Left ventricle myocardium inferior (tissue), 1 donor: Measurements from ENCODE around the gene SKA2. TPM values are rescaled to one million over a fixed set of nuclear protein-coding genes. Genes with fewer than 3 reads are reported as not detected.
A peak's percentile ranks its signal among the peaks of the same experiment; 100 is the strongest.

ENCODE experiments used
- DNase-seq: peaks from one replicate; pipeline ENCODE4 v3.0.0-alpha.2; 2020
- H3K27ac ChIP-seq: fragments of 200-600 bp; replicated peaks from 2 replicates; pipeline ENCODE4 v1.8.0; 2021
- H3K27me3 ChIP-seq: fragments of 200-600 bp; 2 replicates; pipeline ENCODE4 v1.8.0; 2021; ENCODE audit warnings: low read depth
- H3K36me3 ChIP-seq: fragments of 200-600 bp; 2 replicates; pipeline ENCODE4 v1.8.0; 2021
- H3K4me1 ChIP-seq: fragments of 200-600 bp; 2 replicates; pipeline ENCODE4 v1.8.0; 2021
- H3K4me3 ChIP-seq: fragments of 200-600 bp; 2 replicates; pipeline ENCODE4 v1.8.0; 2021; ENCODE audit warnings: mild to moderate bottlenecking, moderate library complexity
- H3K9me3 ChIP-seq: fragments of 200-600 bp; replicated peaks from 2 replicates; pipeline ENCODE4 v1.8.0; 2021
- CTCF ChIP-seq: fragments of 200-600 bp; IDR thresholded peaks from 2 replicates; pipeline ENCODE4 v1.8.0; 2021; ENCODE audit warnings: antibody characterized with exemption, mild to moderate bottlenecking, borderline replicate concordance
- intact Hi-C: fragments of 100-400 bp; cut with micrococcal nuclease; formaldehyde crosslinking; loops from one replicate; pipeline ENCODE4 v1.11.0; 2022
- total RNA-seq: library from RNA; stranded (reverse); fragmentation: NEBNext Ultra II Directional; extraction: Animal tissue kit (Norgen Biotek cat#: 25700); gene quantifications from one replicate; pipeline ENCODE4 v1.2.1, GENCODE V29; 2021
- donor health status: DM: no; HTN: yes; CAD: no; lungs with severe emphysema.

The SKA2 gene
- total RNA-seq, 1 donor from 2014 or later = 37.9 TPM

DNA sequence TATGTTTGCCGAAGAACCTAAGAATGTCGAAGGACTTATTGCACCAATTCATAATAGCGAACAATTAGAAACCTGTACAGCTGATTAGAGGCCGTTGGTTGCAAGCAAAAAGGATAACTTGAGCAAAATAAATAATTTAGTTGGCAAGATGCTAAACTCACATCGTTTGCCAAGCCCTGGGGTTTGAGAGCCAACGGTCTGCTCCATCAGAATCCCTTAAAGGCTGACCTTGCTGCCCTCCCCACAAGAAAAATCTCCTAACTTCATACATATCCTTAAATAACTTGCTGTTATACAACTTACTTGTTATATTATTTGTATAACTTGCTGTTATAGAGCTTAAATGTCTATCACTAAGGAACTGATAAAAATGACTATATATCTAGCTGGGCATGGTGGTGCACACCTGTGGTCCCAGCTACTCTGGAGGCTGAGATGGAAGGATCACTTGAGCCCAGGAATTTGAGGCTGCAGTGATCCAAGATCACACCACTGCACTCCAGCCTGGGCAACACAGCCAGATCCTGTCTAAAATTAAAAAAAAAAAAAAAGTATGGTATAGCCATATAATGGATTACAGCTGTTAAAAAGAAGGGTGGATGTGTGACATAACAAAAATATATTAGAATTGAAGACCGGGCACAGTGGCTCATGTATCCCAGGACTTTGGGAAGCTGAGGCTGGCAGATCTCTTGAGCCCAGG is 46.4 kb downstream of the SKA2 start:
- no peaks in the 10 kb centered on the region for H3K9me3 ChIP-seq
- H3K36me3 ChIP-seq = peaks cover 10% of the 10 kb centered on the region
- no peak for DNase-seq
- intact Hi-C loops = no loop called here
- H3K4me3 ChIP-seq = no peak overlapping the region
- no peak for TF ChIP-seq CTCF
- no peaks in the 10 kb centered on the region for H3K27me3 ChIP-seq
- H3K27ac ChIP-seq = no peak overlapping the region
- peaks cover 36% of the 10 kb centered on the region for H3K4me1 ChIP-seq

GRCh38 chr17:59107306-59107670 is 47.7 kb downstream of the SKA2 start:
- Histone ChIP-seq H3K4me3 (peak overlapping the region; percentile 89), H3K27me3 (no peaks in the 10 kb centered on the region), H3K4me1 (peaks cover 36% of the 10 kb centered on the region), H3K36me3 (peaks cover 15% of the 10 kb centered on the region), H3K27ac (peak overlapping the region; percentile 93), H3K9me3 (no peaks in the 10 kb centered on the region)
- DNase-seq = no peak
- intact Hi-C loops = no loop called here
- no peak for TF ChIP-seq CTCF

- H3K4me1 ChIP-seq = peaks cover 36% of the 10 kb centered on the region
- peak within 1 kb of the TSS; percentile 93 for H3K27ac ChIP-seq
- peak; percentile 97 for DNase-seq
- intact Hi-C loops = no loop called here
- H3K36me3 ChIP-seq = peaks cover 12% of the 10 kb centered on the region
- TF ChIP-seq CTCF = peak; percentile 11
- no peaks in the 10 kb centered on the region for H3K9me3 ChIP-seq
- no peaks in the 10 kb centered on the region for H3K27me3 ChIP-seq
- H3K4me3 ChIP-seq = peak within 1 kb of the TSS; percentile 89
Observed at GRCh38 chr17:59106463-59107305, 48.3 kb downstream of the SKA2 start, which contains the start of gene TRIM37. Gene TRIM37, minus strand, starts transcription at chr17:59106880. Its CDS starts 419 bp downstream, at chr17:59106461.

DNA sequence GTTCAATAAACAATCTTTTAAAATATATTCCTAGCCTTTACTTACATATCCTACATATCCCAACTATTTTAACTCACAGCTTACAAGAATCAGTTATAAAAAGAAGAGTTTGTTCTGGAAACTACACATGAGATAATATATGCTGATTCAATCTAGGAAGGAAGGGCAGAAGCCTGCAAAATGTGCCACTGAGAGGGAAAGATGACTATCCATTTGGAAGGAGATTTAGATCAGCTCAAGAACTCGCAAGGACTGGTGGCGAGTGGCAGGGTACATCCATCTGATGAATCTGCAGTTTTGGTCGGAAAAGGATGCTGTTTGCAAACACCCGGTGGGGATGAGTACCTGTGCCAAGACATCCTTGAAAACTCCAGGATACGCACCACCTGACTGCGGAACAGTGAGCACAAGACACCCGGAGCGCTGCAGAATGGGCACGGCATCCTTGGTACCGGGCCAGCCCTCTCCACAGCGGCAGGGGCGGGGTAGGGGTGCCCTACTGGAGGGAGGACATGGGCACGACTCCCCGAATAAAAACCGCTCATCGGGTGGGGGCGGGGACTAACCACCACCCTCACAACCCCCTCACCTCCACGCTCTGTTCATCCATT is 49.0 kb downstream of the SKA2 start:
- intact Hi-C loops = no loop called here
- peak overlapping the region; percentile 89 for H3K4me3 ChIP-seq

More for the DNA sequence above, 49.0 kb downstream of the SKA2 start:
- no peak for TF ChIP-seq CTCF
- Histone ChIP-seq H3K4me1 (peaks cover 36% of the 10 kb centered on the region), H3K9me3 (no peaks in the 10 kb centered on the region), H3K27ac (peak overlapping the region; percentile 93), H3K27me3 (no peaks in the 10 kb centered on the region), H3K36me3 (peaks cover 8% of the 10 kb centered on the region)
- peak; percentile 68 for DNase-seq
